HG03575 (cell line): Measurements from ENCODE around the gene EVX1.

Source experiments
- ATAC-seq: cut with Tn5 transposase; IDR thresholded peaks from one replicate; pipeline ENCODE4 v1.9.1; 2021; ENCODE audit not compliant: unreplicated experiment, insufficient number of reproducible peaks, low FRiP score; ENCODE audit errors: extremely low read depth

EVX1 gene

DNA sequence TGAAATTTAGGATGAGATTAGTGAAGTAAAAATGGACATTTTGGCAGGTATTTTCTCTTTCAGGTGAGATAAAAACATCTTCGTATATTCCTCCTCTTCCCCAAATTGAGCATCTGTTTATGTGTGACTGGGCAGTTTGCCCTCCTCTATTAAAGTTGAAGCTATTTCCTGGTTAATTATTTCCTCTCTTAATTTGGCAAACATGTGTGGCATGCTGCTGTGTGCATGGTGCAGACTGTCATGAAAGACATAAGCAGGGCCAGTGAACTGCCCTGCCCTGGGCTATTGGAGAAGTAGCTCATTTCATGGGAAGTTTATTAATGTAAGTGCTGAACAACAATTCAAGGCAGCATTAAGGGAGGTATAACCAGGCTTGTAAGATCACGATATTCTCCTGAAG lies 52.6 kb downstream of the EVX1 start:
- ATAC-seq, result no peak

DNA sequence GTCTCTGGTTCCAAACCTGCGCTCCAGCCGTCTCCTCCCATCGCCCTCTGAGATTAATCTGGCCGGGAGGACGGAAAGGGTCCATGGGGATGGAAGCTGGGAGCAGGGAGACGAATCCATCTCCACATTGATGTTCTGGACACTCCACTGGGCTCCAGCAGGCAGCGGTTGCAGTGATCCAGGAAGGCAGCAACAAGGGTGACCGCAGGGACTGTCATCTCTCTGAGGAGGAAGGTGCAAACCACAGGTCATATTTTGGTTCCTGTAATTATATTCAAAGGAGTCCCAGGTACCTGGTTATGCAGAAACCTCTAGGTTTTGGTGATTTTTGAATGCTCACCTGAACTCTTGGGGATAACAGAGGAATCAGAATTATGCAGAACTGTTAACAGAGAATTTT lies 54.8 kb downstream of the EVX1 start:
- no peak for ATAC-seq
